Left kidney (tissue), 8 donors: ENCODE measurements around the gene OR1N1. TPM values are rescaled to one million over a fixed set of nuclear protein-coding genes. Genes with fewer than 3 reads are reported as not detected.
A peak's percentile ranks its signal among the peaks of the same experiment; 100 is the strongest.
"Not testable (repeated sequence)": the region's sequence is repeated elsewhere in the genome, so short reads cannot be mapped to it uniquely, and the experiment has no call there.

Source experiments
- DNase-seq: peaks from one replicate; pipeline ENCODE4 v3.0.0-alpha.2; 2013
- long read RNA-seq, 8 donors: transcript quantifications; one replicate each; lab custom pipeline, GENCODE V29; 2026
- polyA plus RNA-seq: library from polyadenylated mRNA; unstranded; fragments of 120-200 nt; gene quantifications from one replicate; pipeline ENCODE4 v1.2.1, GENCODE V29; 2013; ENCODE audit not compliant: insufficient read length

The OR1N1 gene, protein sequence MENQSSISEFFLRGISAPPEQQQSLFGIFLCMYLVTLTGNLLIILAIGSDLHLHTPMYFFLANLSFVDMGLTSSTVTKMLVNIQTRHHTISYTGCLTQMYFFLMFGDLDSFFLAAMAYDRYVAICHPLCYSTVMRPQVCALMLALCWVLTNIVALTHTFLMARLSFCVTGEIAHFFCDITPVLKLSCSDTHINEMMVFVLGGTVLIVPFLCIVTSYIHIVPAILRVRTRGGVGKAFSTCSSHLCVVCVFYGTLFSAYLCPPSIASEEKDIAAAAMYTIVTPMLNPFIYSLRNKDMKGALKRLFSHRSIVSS
- polyA plus RNA-seq, result not detected
- long read RNA-seq, donor 1, result 0 reads
- long read RNA-seq, donor 2, result 0 reads
- long read RNA-seq, donor 3, result 0 reads
- long read RNA-seq, donor 4, result 0 reads
- long read RNA-seq, donor 5, result 0 reads
- long read RNA-seq, donor 6, result 0 reads
- long read RNA-seq, donor 7, result 0 reads
- long read RNA-seq, donor 8, result 0 reads

DNA sequence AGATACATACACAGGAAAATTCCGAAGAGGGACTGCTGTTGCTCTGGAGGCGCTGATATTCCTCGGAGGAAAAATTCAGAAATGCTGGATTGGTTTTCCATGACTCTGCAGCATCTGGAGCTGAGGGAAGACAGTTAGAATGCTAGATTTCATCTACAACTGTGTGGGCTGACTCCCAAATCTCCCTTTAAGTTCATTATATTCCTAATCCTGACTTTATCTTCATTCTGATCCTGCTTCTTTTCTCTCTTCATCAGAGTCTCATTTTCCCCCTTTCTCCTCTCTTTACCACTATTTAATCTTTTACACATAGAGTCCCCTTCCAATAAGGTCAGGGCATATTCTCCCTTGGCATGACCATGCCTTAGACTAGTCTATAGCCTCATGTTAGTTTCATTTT, at the start of gene OR1N1:
OR1N1 (minus strand) TSS at position 101 of the 400 bp plus-strand sequence; CDS start at position 101, 0 bp downstream.
- no peak for DNase-seq

DNA sequence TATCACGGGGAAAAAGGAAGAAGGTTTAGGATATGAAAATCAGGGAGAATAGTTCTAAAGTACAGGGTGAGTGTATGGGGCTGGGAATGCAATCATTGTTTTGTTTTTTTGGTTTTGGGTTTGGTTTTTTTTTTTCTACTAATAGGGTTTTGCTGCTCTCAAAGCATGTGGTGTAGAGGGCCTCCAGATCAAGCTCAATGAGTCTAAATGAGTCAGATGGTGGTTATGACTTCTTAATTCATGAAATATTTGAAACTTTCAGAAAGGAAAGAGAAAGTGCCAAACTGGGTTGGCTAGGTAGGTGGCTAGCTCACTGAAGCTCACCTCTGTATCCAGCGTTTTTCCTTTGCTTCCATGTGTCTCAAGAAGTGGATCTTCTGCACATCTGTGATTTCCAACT, 45.4 kb upstream of the OR1N1 start:
- DNase-seq, result no peak

DNA sequence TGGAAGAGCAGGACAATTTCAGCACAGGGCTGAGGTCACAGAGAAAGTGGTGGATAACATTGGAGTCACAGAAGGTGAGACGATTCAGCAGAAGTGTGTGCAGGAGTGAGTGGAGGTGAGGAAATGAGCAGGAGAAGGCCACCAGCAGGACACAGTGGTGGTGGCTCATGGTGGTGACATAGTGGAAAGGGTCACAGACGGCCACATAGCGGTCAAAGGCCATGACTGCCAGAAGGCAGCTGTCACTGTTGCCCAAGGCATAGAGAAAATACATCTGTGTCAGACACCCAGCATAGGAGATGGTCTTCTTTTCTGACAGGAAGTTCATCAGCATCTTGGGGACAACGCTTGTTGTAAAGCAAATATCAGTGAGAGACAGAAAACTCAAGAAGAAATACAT, 40.8 kb upstream of the OR1N1 start:
- no peak for DNase-seq

DNA sequence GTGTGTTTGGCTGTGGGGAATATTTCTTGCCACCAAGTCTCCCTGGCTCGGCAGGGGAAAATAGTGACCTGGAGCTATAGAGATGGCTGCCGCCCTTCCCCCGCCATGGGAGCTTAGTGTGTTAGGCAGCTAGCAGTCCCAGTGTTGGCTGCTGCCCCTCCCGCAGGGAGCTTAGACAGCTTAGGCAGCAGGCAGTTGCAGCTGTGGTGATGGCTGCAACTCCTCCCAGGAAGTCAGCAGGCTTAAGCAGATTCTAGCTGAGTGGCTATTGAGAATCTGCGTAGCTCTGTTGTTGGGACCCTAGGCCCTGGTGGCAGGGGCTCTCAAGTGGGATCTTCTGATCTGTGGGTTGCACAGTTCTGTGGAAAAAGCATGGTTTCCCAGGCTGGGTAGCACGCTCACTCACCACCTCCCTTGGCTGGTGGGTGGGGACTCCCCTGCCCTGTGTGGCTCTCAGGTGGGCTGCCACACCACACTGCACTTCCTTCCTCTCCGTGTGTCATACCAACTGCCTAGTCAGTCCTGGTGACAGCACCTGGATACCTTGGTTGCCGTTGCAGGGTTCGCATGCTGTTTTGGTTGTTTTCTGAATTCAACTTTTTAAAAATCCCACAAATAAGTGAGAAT, 35.2 kb upstream of the OR1N1 start:
- DNase-seq, result no peak

DNA sequence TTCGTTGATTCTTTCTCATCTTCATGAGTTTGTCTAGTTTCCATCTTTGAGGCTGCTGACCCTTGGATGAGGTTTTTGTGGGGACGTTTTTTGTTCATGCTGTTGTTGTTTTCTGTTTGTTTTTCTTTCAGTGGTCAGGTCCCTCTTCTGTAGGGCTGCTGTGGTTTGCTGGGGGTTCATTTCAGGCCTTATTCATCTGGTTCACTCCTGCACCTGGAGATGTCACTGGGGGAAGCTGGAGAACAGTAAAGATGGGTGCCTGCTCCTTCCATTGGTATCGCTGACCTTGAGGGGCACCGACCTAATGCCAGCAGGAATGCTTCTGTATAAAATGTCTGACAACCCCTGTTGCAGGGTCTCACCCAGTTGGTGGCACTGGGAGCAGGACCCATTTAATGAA, 34.4 kb upstream of the OR1N1 start:
- no peak for DNase-seq

DNA sequence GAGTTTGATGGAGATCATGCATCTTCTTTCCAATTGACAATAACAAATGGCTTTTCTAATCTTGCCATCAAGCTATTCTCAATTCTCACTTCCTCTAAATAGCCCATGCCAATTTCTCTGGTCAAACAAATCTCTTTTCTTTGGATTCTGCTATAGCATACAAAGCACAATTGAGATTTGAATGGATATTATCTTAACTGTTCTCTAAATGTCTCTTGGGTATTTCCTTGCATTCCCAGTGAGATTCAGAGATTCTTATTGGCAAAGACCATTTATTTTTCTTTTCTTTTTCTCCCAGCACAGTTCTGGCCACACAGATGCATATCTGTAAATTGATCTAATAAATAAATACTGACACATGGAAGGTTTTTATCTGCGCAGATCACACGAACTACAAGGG, 25.7 kb upstream of the OR1N1 start, which contains the start of gene OR1N2:
OR1N2 (plus strand) TSS at position 301 of the 400 bp plus-strand sequence. CDS start 100 bp downstream, outside the sequence.
- DNase-seq, result no peak

DNA sequence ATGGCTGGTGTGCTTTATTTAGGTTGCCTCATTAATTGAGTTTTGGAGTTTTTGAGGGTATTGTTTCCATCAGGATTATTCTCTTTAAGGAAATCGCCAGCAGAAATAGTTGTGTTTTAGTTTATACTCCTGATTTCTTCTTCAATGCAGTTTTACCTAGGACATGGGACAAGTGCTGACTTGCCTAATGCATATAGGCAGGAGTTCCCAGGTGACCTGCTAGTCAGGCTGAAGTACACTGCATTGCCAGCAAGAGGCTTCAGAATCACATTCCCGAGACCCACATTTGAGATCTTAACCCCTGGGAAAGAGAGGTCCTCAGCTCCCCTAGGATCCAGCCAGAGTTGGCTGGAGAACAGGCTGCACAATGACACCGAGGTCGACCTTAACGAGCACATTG, 24.3 kb upstream of the OR1N1 start:
- DNase-seq, result no peak

DNA sequence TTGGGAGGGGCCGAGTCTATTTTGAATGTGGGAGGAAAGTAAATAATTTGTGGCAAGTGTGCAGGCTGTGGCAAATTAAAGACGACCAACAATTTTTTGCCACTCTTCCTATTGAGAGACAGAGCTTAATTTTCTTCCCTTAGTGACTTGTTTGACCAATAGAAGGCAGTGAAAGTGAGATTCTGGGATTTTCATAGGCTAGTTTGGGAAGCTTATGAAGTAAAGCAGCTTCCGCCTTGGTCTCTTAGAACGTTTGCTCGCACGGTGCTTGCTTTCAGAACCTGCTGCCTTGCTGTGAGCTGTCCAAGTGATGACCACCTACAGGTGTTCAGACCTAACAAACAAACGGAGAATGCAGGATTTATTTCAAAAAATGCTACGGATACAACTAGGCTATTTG, 19.1 kb upstream of the OR1N1 start:
- no peak for DNase-seq

DNA sequence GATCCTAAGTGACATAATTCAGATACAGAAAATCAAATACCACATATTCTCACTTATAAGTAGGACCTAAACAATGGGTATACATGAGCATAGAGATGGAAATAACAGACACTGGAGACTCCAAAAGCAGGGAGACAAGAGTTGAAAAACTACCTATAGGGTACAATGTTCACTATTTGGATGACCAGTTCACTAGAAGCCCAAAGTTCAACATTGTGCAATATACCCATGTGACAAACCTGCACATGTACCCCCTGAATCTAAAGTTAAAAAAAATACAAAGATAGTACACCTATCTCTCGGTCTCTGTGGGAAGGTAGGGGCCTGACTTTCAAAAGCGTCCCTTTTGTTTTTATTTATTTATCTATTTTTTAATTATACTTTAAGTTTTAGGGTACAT, 11.7 kb upstream of the OR1N1 start:
- DNase-seq, result no peak

DNA sequence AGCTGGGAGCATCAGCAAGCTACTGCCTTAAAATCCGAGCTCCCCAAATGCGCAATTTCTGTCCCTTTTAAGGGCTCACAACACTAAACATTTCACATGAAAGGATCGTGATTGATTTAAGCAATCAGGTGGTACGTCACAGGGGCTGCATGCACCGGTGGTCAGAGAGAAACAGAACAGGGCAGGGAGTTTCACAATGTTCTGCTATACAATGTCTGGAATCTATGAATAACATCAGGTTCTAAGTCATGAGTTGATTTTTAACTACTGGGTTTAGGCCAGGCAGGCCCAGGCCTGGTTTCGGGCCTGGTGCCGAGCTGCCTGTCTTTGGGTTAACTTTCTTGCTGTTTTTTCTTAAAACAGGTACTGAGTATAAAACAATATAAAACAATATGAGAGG, 10.0 kb upstream of the OR1N1 start:
- not testable (repeated sequence) for DNase-seq

DNA sequence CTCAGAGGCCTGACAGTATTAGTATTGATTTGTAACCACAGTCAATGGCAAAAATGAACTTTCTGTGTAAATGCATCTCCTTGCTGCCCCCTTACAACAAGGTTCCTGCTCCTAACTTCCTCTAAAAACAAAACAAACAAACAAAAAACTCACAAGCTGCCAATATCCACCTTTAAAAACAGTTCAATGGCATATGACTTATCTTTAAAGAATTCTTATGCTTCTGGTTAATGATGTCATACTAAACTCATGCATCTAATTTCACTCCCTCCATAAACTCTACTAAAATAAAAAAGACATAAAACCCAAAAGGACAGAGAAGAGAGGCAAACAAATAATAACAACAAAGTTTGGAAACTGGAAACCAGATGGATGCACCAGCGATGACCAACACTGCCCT, 9.0 kb upstream of the OR1N1 start:
- DNase-seq, result no peak

DNA sequence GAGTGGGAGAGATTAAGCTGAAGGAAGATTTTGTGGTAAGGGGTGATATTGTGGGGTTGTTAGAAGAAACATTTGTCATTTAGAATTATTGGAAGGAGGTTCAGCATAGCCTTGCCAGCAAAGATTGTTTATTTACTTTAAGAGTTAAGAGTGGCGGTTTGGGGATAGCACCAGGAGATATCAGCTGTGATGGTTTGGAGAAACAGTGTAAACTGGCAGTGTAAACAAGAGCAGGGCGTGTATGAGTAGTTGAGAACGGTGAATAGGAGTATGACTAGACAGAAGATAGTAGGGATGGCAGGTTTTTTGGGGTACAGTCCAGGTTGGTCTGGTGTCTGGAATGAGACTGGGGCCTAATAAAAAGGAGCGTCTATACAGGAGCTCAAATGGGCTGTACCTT, 4.1 kb upstream of the OR1N1 start:
- not testable (repeated sequence) for DNase-seq

DNA sequence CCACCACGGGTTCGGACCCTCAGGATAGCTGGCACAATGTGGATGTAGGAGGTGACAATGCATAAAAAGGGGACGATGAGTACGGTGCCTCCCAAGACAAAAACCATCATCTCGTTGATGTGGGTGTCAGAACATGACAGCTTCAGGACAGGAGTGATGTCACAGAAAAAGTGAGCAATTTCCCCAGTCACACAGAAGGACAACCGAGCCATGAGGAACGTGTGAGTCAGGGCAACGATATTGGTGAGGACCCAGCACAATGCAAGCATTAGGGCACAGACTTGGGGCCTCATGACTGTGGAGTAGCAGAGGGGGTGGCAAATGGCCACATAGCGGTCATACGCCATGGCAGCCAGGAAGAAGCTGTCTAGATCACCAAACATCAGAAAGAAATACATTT, 491 bp downstream of the OR1N1 start:
- DNase-seq, result no peak

DNA sequence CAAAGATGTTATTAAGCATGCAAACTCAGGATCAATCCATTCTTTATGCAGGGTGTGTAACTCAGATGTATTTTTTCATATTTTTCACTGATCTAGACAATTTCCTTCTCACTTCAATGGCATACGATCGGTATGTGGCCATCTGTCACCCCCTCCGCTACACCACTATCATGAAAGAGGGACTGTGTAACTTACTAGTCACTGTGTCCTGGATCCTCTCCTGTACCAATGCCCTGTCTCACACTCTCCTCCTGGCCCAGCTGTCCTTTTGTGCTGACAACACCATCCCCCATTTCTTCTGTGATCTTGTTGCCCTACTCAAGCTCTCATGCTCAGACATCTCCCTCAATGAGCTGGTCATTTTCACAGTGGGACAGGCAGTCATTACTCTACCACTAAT, 7.7 kb downstream of the OR1N1 start:
- DNase-seq, result no peak

DNA sequence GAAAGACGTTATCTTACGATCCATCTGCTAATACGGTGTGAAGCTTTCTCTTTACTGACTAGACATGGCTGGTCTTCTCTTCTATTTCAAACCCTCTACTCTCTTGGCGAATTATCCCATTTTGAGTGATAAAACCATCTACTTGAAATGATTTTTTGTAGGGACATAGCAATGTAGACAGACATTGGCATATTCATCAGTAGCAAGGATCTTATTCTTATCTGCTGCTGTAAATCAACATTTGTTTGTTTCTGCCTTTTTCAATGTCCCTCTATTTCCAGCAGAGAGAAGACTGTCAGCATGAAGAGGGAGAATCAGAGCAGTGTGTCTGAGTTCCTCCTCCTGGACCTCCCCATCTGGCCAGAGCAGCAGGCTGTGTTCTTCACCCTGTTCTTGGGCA, 8.3 kb downstream of the OR1N1 start, which contains the start of gene OR1J4:
OR1J4 (plus strand) TSS at position 301 of the 400 bp plus-strand sequence; CDS start at position 301, 0 bp downstream.
- no peak for DNase-seq

DNA sequence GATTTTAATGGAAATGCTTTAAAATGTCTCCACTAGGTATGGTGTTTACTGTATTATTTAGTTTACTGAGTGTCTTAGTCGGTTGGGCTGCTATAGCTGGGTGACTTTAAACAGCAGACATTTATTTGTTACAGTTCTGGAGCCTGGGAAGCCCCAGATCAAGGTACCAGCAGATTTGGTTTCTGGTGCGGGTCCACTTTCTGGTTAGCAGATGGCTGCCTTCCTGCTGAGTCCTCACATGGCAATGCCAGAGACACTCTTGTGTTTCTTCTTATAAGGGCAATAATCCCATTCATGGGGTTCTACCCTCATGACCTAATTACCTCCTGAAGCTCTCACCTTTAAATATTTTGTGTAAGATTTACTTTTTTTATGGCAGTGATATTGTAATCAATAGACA, 8.9 kb downstream of the OR1N1 start:
- DNase-seq, result no peak

DNA sequence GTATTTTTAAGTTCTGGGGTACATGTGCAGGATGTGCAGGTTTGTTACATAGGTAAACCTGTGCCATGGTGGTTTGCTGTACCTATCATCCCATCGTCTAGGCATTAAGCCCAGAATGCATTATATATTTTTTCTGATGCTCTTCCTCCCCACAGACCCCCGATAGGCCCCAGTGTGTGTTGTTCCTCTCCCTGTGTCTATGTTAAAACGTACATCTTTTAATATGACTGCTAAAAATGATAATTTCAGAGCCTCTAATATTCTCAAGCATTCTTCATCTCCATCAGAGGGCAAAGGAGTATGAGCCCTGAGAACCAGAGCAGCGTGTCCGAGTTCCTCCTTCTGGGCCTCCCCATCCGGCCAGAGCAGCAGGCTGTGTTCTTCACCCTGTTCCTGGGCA, 16.6 kb downstream of the OR1N1 start, which contains the start of gene OR1J2:
OR1J2 (plus strand) TSS at position 301 of the 400 bp plus-strand sequence; CDS start at position 301, 0 bp downstream.
- DNase-seq, result no peak

DNA sequence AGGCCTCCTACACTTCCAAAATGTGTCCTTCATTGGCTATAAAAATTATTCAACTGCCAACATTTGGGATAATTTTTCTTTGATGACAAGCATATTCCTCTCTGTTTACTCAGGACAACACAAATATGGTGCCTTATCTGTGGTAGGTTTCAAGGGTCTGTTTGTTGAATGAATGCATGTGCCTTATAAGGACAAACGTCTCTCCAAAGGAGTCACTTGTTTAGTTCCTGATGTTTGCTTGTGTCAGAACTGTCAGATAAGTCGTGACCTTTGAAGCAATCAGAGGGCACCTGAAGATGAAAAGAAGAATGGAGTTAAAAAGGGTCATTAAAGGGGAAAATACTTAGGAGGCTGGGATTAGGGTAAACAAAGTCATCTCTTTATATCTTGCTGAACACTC, 20.1 kb downstream of the OR1N1 start:
- DNase-seq, result no peak

DNA sequence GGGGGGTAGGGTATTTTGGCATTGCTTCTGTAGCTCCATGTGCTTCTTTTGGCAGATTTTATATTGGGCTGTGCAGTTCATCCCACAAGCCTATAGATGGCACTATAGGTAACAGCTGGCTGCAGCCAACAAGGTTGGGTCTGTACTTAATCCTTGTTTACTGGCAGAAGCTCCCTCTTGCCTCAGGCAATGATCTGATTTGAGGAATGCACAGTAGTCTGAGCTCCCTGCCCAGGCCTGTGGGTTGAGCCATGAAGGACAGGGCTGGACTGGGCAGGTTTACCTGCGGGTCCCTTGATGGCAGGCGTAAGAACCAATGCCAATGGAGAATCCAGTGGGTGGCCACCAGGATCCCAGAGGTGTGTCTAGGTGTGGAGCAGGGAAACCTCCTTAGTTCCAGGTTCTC, 28.2 kb downstream of the OR1N1 start:
- DNase-seq, result peak; percentile 4

DNA sequence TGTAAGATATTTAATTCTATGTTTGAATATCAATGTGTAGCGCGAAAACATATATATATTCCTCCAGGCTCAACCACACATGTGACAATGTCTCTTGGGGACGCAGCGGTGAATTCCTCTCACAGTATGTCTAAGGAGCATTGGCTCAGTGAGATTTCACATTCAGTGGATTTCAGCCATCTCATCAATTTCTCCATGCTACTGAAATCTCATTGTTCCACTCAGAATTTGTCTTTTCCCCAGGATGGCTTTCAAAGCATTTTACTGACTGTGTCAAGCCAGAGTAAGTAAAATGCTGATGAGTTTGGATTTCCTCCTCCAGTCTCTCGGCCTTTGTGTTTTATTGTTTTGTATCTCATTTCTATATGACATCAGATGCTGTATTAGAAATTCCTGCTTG, 48.0 kb downstream of the OR1N1 start:
- no peak for DNase-seq

DNA sequence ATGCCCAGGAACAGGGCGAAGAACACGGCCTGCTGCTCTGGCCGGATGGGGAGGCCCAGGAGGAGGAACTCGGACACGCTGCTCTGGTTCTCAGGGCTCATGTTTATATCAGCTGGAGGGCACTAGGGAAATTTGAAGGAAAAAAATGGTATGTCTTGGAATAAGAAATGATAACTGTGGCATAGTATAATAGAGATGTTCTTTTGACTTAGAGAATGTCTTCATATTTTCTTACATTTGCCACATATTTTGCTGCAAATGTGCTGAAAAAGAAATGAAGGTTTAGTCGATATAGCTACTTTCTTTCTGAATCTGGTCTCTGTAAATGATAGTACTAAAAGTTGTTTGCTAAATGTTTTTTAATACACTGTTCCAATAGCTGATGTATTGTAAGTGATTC, 49.3 kb downstream of the OR1N1 start, which contains the start of gene OR1J1:
OR1J1 (minus strand) TSS at position 101 of the 400 bp plus-strand sequence; CDS start at position 101, 0 bp downstream.
- no peak for DNase-seq

DNA sequence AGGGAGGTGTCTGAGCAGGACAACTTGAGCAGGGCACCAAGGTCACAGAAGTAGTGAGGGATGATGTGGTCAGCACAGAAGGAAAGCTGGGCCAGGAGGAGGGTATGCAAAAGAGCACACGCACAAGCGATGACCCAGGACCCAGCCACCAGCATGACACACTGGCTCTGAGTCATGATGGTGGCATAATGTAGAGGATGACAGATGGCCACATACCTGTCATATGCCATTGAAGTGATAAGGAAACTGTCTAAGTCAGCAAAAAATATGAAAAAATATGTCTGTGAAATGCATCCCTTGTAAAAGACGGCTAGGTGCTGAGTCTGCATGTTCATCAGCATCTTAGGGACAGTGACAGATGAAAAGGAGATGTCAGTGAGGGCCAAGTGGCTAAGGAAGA, 49.7 kb downstream of the OR1N1 start:
- no peak for DNase-seq
